Vagina (tissue), 2 donors: ENCODE results near the gene C2orf80. TPM values are rescaled to one million over a fixed set of nuclear protein-coding genes. Genes with fewer than 3 reads are reported as not detected.

Experiments
- DNase-seq, 2 donors: peaks; one replicate each; pipeline ENCODE4 v3.0.0-alpha.2; 2017; ENCODE audit errors: extremely low spot score in 2 of 2
- H3K27ac ChIP-seq: fragments of 200-600 bp; sonication (generic); one replicate; pipeline ENCODE4 v1.5.1; 2019
- H3K27me3 ChIP-seq: fragments of 200-600 bp; sonication (generic); one replicate; pipeline ENCODE4 v1.5.1; 2019
- H3K36me3 ChIP-seq, 2 donors: fragments of 200-600 bp; sonication (generic); one replicate each; pipeline ENCODE4 v1.5.1; 2017 to 2019
- H3K4me1 ChIP-seq: fragments of 200-600 bp; sonication (generic); one replicate; pipeline ENCODE4 v1.5.1; 2019
- H3K4me3 ChIP-seq, 2 donors: fragments of 200-600 bp; sonication (generic); 1 replicate in 1 of 2; 2 replicates in 1 of 2; pipeline ENCODE4 v1.5.1; 2016 to 2019
- H3K9me3 ChIP-seq: fragments of 200-600 bp; sonication (generic); one replicate; pipeline ENCODE4 v1.5.1; 2019
- POLR2A ChIP-seq, 2 donors: fragments of 450-650 bp; IDR thresholded peaks; one replicate each; pipeline ENCODE4 v1.6.1; 2017; ENCODE audit warnings: antibody characterized with exemption in 2 of 2, mild to moderate bottlenecking in 2 of 2, moderate library complexity in 2 of 2
- POLR2AphosphoS5 ChIP-seq, 2 donors: sonication (generic); formaldehyde crosslinking; IDR thresholded peaks; one replicate each; pipeline ENCODE4 v1.9.0; 2017; ENCODE audit warnings: antibody characterized with exemption in 2 of 2, mild to moderate bottlenecking in 2 of 2, low read depth in 1 of 2; ENCODE audit not compliant: insufficient read depth in 1 of 2
- intact Hi-C: fragments of 100-400 bp; cut with DNase I; formaldehyde crosslinking; loops from one replicate; pipeline ENCODE4 v1.15.1; 2023
- total RNA-seq: library from RNA; depleted of rRNA; stranded (reverse); fragments of >200 nt; gene quantifications from one replicate; pipeline ENCODE4 v1.2.3, GENCODE V29; 2016
- TF ChIP-seq, protein P1 (sequence below), 3 experiments: fragments of 450-650 bp in 2 of 3; fragments of 200-600 bp in 1 of 3; sonication (generic) in 1 of 3; IDR thresholded peaks; one replicate each; pipeline ENCODE4 v1.5.1; 2017 to 2019; ENCODE audit warnings: antibody characterized with exemption in 3 of 3, mild to moderate bottlenecking in 2 of 3, moderate library complexity in 2 of 3

The C2orf80 gene
- total RNA-seq, 1 donor from 2014 or later = not detected

DNA sequence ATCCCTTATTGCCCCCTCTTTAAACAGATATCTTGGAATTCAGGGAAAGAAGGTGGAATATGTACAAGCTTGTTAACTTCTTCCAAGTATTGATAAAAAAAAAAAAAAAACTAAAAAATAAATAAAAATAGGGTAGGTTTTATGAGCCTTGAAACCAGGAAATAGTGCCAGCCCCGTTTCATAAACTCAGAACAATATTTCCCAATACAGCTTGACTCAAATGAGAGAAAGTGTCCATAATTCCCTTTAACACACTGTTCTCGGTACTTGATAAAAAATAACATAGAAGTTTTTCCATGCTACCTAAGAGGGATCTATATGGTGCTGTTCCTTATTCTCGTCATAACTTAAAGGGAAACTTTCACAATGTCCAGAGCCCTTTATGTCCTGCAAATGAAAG is 17.9 kb upstream of the C2orf80 start:
- intact Hi-C loops = no loop called here
- Histone ChIP-seq H3K36me3 (no peaks in the 10 kb centered on the region), H3K27ac (no peak overlapping the region), H3K27me3 (no peaks in the 10 kb centered on the region), H3K4me1 (no peaks in the 10 kb centered on the region), H3K4me3 (no peak overlapping the region), H3K9me3 (no peaks in the 10 kb centered on the region)
- DNase-seq = no peak
- no peak for TF ChIP-seq POLR2AphosphoS5 (IDR thresholded peaks at IDR 0.05; ENCODE audit: insufficient read depth in 1 of 2, low read depth in 1 of 2)
- TF ChIP-seq, protein P1, sequence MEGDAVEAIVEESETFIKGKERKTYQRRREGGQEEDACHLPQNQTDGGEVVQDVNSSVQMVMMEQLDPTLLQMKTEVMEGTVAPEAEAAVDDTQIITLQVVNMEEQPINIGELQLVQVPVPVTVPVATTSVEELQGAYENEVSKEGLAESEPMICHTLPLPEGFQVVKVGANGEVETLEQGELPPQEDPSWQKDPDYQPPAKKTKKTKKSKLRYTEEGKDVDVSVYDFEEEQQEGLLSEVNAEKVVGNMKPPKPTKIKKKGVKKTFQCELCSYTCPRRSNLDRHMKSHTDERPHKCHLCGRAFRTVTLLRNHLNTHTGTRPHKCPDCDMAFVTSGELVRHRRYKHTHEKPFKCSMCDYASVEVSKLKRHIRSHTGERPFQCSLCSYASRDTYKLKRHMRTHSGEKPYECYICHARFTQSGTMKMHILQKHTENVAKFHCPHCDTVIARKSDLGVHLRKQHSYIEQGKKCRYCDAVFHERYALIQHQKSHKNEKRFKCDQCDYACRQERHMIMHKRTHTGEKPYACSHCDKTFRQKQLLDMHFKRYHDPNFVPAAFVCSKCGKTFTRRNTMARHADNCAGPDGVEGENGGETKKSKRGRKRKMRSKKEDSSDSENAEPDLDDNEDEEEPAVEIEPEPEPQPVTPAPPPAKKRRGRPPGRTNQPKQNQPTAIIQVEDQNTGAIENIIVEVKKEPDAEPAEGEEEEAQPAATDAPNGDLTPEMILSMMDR (IDR thresholded peaks at IDR 0.05) = no peak

DNA sequence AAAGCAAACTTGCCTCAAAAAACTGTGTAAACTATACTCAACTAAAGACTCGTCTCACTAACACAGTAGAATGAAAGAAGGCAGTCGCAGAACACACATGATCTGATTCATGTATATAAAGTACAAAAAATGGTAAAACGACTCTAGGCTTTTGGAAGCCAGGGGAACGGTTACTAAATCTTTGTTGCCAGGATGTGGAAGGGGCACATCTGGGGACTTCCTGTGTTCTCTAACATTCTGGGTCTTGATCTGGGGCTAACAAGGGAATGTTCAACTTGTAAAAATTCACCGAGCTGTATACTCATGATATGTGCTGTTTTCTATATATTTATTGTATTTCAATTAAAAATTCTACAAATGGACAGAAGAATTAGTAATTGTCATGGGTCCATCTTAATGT is 14.3 kb upstream of the C2orf80 start:
- no peak for DNase-seq
- intact Hi-C loops = no loop called here
- no peaks in the 10 kb centered on the region for H3K36me3 ChIP-seq
- no peak overlapping the region for H3K27ac ChIP-seq
- no peak overlapping the region for H3K4me3 ChIP-seq
- H3K27me3 ChIP-seq = no peaks in the 10 kb centered on the region
- TF ChIP-seq POLR2AphosphoS5 (IDR thresholded peaks at IDR 0.05; ENCODE audit: insufficient read depth in 1 of 2, low read depth in 1 of 2) = no peak
- no peak for TF ChIP-seq POLR2A (IDR thresholded peaks at IDR 0.05)
- TF ChIP-seq, protein P1 (IDR thresholded peaks at IDR 0.05) = no peak
- no peaks in the 10 kb centered on the region for H3K4me1 ChIP-seq
- no peaks in the 10 kb centered on the region for H3K9me3 ChIP-seq

DNA sequence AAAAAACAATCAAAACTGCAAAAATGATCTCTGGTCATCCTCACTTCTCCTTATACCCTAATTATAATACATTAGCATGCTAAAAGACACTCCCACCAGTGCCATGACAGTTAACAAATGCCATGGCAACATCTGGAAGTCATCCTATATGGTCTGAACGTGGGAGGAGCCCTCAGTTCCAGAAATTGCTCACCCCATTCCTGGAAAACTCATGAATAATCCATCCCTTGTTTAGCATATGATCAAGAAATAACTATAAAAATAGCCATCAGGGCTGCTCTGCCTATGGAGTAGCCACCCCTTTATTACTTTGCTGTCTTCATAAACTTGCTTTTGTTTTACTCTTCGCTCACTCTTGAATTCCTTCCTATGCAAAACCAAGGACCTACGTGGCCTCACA is 5.7 kb upstream of the C2orf80 start:
- Histone ChIP-seq H3K9me3 (no peaks in the 10 kb centered on the region), H3K4me3 (no peak overlapping the region), H3K4me1 (no peaks in the 10 kb centered on the region), H3K36me3 (no peaks in the 10 kb centered on the region), H3K27ac (no peak overlapping the region), H3K27me3 (no peaks in the 10 kb centered on the region)
- intact Hi-C loops = no loop called here
- TF ChIP-seq, protein P1 (IDR thresholded peaks at IDR 0.05) = no peak
- TF ChIP-seq POLR2A (IDR thresholded peaks at IDR 0.05) (no peak), POLR2AphosphoS5 (IDR thresholded peaks at IDR 0.05; ENCODE audit: insufficient read depth in 1 of 2, low read depth in 1 of 2) (no peak)
- no peak for DNase-seq

DNA sequence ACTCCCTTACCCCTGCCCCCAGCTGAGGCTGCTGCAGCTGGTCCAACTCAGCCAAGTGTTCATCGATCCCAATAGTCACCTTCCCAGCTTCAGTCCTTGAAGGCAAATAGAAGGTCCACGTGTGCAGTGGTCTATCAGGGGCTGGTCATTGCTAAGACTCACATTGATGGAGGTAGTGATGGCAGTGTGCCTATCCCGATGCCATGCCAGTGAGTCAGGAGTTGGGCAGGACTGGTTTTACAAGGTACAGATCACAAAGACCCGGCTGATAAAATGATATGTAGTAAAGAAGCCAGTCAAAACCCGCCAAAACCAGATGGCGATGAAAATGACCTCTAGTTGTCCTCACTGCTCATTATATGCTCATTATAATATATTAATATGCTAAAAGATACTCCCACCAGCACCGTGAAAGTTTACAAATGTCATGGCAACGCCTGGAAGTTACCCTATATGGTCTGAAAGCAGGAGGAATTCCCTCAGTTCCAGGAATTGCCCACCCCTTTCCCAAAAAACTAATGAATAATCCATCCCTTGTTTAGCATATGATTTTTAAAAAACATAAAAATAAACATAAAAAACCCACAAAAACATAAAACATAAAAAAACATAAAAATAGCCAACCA is 2.9 kb upstream of the C2orf80 start:
- TF ChIP-seq POLR2A (IDR thresholded peaks at IDR 0.05) (no peak), POLR2AphosphoS5 (IDR thresholded peaks at IDR 0.05; ENCODE audit: insufficient read depth in 1 of 2, low read depth in 1 of 2) (no peak)
- TF ChIP-seq, protein P1 (IDR thresholded peaks at IDR 0.05) = no peak
- Histone ChIP-seq H3K36me3 (no peaks in the 10 kb centered on the region), H3K27ac (no peak overlapping the region), H3K9me3 (no peaks in the 10 kb centered on the region), H3K27me3 (no peaks in the 10 kb centered on the region), H3K4me1 (no peaks in the 10 kb centered on the region), H3K4me3 (no peak overlapping the region)
- intact Hi-C loops = no loop called here
- no peak for DNase-seq

DNA sequence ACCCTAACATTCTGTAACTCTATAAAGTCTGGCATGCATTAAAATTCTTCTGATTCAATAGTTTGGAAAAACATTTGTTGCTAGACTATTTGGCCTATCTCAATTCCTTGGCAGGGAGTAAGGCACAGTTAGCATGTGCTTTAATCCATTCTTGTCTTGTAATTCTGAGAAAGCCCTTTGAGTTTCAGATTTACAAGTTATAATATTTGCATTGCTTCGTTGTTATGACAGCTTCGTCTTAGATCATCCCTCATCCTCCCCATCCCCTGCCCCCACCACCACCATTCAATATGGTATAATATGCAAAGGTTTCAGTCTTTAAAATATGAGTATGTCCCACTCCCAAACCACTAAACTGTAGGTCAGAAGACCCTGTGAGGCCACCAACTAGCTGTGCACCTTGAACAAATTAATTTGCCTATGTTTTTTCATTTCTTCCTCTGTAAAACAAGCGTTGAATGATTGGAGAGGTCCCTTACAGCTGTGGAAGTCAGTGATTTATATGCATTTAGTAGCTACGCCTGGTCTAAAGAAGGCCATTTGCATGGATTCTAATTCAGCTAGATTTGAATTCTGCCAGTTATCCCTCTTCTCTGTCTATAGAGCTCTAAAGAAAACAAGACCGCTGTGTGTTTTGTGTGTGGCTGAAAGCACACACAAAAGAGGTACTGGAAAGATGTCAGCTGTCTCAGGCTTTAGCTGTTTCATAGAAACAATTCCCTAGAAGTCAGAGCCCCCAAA is 591 bp downstream of the C2orf80 start:
- H3K4me1 ChIP-seq = no peaks in the 10 kb centered on the region
- no peak for DNase-seq
- intact Hi-C loops = no loop called here
- H3K4me3 ChIP-seq = no peak overlapping the region
- H3K9me3 ChIP-seq = no peaks in the 10 kb centered on the region
- H3K27ac ChIP-seq = no peak overlapping the region
- no peaks in the 10 kb centered on the region for H3K27me3 ChIP-seq
- TF ChIP-seq POLR2A (IDR thresholded peaks at IDR 0.05) (no peak), POLR2AphosphoS5 (IDR thresholded peaks at IDR 0.05; ENCODE audit: insufficient read depth in 1 of 2, low read depth in 1 of 2) (no peak)
- TF ChIP-seq, protein P1 (IDR thresholded peaks at IDR 0.05) = no peak
- H3K36me3 ChIP-seq = no peaks in the 10 kb centered on the region
